ENCODE measurements around the gene SOCS6.

DNA sequence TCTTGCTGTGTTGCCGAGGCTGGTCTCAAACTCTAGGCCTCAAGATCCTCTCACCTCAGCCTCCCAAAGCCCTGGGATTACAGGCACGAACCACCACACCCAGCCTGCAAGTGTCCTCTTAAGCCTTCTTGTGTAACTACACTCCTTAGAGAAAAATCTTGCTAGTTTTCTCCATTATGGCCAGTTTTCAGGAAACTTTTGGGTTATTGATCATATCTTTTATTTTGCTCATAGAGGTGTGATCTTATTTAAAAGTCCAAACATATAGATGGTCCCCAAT is 2.4 kb downstream of the SOCS6 start:
- TF ChIP-seq, protein P1, sequence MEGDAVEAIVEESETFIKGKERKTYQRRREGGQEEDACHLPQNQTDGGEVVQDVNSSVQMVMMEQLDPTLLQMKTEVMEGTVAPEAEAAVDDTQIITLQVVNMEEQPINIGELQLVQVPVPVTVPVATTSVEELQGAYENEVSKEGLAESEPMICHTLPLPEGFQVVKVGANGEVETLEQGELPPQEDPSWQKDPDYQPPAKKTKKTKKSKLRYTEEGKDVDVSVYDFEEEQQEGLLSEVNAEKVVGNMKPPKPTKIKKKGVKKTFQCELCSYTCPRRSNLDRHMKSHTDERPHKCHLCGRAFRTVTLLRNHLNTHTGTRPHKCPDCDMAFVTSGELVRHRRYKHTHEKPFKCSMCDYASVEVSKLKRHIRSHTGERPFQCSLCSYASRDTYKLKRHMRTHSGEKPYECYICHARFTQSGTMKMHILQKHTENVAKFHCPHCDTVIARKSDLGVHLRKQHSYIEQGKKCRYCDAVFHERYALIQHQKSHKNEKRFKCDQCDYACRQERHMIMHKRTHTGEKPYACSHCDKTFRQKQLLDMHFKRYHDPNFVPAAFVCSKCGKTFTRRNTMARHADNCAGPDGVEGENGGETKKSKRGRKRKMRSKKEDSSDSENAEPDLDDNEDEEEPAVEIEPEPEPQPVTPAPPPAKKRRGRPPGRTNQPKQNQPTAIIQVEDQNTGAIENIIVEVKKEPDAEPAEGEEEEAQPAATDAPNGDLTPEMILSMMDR (IDR thresholded peaks at IDR 0.05; ENCODE audit: low read depth, low read length, missing input control), result no peak
- TF ChIP-seq, protein P2, sequence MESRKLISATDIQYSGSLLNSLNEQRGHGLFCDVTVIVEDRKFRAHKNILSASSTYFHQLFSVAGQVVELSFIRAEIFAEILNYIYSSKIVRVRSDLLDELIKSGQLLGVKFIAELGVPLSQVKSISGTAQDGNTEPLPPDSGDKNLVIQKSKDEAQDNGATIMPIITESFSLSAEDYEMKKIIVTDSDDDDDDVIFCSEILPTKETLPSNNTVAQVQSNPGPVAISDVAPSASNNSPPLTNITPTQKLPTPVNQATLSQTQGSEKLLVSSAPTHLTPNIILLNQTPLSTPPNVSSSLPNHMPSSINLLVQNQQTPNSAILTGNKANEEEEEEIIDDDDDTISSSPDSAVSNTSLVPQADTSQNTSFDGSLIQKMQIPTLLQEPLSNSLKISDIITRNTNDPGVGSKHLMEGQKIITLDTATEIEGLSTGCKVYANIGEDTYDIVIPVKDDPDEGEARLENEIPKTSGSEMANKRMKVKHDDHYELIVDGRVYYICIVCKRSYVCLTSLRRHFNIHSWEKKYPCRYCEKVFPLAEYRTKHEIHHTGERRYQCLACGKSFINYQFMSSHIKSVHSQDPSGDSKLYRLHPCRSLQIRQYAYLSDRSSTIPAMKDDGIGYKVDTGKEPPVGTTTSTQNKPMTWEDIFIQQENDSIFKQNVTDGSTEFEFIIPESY (IDR thresholded peaks at IDR 0.05), result no peak
- TF ChIP-seq GABPA (IDR thresholded peaks at IDR 0.05 in 1 of 2, conservative IDR thresholded peaks at IDR 0.05 in 1 of 2) (no peak), YY1 (IDR thresholded peaks at IDR 0.05) (no peak), EGR1 (IDR thresholded peaks at IDR 0.05; ENCODE audit: low read depth in 2 of 2) (no peak)

Measured in liver (tissue), 3 donors.